IMR-90 (cell line): ENCODE results near the gene CHRDL1. TPM values are rescaled to one million over a fixed set of nuclear protein-coding genes. Genes with fewer than 3 reads are reported as not detected.
"Not testable (repeated sequence)": the region's sequence is repeated elsewhere in the genome, so short reads cannot be mapped to it uniquely, and the experiment has no call there.

Experiments
- ATAC-seq: fragments of 200-7000 bp; cut with Tn5 transposase; 2 replicates; pipeline ENCODE4 v1.9.1; 2020; ENCODE audit warnings: low read depth, mild to moderate bottlenecking, moderate library complexity
- BruUV-seq: library from RNA; stranded (reverse); fragments of 400-500 nt; replicated peaks from 2 replicates; lab custom pipeline; 2021; lab: Mats Ljungman, UMichigan
- CTCF ChIA-PET: fragments of 300-600 bp; formaldehyde crosslinking; extraction: SDS; loops from one replicate; lab custom pipeline; 2021; ENCODE audit warnings: antibody characterized with exemption; lab: Yijun Ruan, JAX
- POLR2A ChIA-PET: fragments of 300-600 bp; sonication (Branson Sonifier 250); formaldehyde crosslinking; loops from one replicate; lab custom pipeline; 2022; ENCODE audit warnings: antibody characterized with exemption; ENCODE audit not compliant: unreplicated experiment; lab: Charles Lee
- DNase-seq: peaks from one replicate; pipeline ENCODE4 v3.0.0; 2013
- H2AFZ ChIP-seq: replicated peaks from 2 replicates; pipeline ENCODE3; 2013; ENCODE audit warnings: low read length, mild to moderate bottlenecking; ENCODE audit not compliant: poor library complexity
- H2AK5ac ChIP-seq: 2 replicates; pipeline ENCODE4 v1.6.1; 2013; ENCODE audit warnings: low read depth, low read length, inconsistent platforms
- H2AK9ac ChIP-seq: replicated peaks from 2 replicates; pipeline ENCODE3; 2013; ENCODE audit warnings: mild to moderate bottlenecking, low read depth, low read length, moderate library complexity; ENCODE audit not compliant: poor library complexity
- H2BK120ac ChIP-seq: 2 replicates; pipeline ENCODE4 v1.6.1; 2013; ENCODE audit warnings: low read depth, low read length, inconsistent platforms
- H2BK15ac ChIP-seq: 3 replicates; pipeline ENCODE4 v1.6.1; 2013; ENCODE audit warnings: low read depth, low read length, inconsistent platforms
- H2BK20ac ChIP-seq: 2 replicates; pipeline ENCODE4 v1.6.1; 2013; ENCODE audit warnings: low read depth, mild to moderate bottlenecking, inconsistent platforms, low read length, moderate library complexity
- H2BK5ac ChIP-seq: 2 replicates; pipeline ENCODE4 v1.6.1; 2013; ENCODE audit warnings: mild to moderate bottlenecking, low read depth, low read length, inconsistent platforms; ENCODE audit not compliant: poor library complexity, severe bottlenecking
- H3K14ac ChIP-seq: replicated peaks from 2 replicates; pipeline ENCODE4 v1.6.1; 2013; ENCODE audit warnings: low read depth, low read length, inconsistent platforms
- H3K18ac ChIP-seq: 2 replicates; pipeline ENCODE4 v1.6.1; 2013; ENCODE audit warnings: low read depth, low read length, control low read depth
- H3K23ac ChIP-seq: 2 replicates; pipeline ENCODE4 v1.6.1; 2013; ENCODE audit warnings: low read depth, low read length, inconsistent platforms
- H3K27ac ChIP-seq: 2 replicates; pipeline ENCODE4 v1.5.1; 2013; ENCODE audit warnings: mild to moderate bottlenecking, control low read depth, low read length; ENCODE audit not compliant: insufficient read depth
- H3K27me3 ChIP-seq: 2 replicates; pipeline ENCODE4 v1.6.1; 2013; ENCODE audit warnings: low read length; ENCODE audit not compliant: control insufficient read depth, insufficient read depth
- H3K36me3 ChIP-seq: 2 replicates; pipeline ENCODE4 v1.6.1; 2013; ENCODE audit warnings: low read length, mixed read lengths; ENCODE audit not compliant: control insufficient read depth, insufficient read depth
- H3K4ac ChIP-seq: 2 replicates; pipeline ENCODE4 v1.6.1; 2013; ENCODE audit warnings: low read depth, low read length, inconsistent platforms
- H3K4me1 ChIP-seq: 2 replicates; pipeline ENCODE4 v1.6.1; 2013; ENCODE audit warnings: low read length, mixed read lengths; ENCODE audit not compliant: control insufficient read depth, insufficient read depth
- H3K4me2 ChIP-seq: 2 replicates; pipeline ENCODE4 v1.6.1; 2013; ENCODE audit warnings: low read depth, mild to moderate bottlenecking, control low read depth, low read length, moderate library complexity
- H3K4me3 ChIP-seq: 2 replicates; pipeline ENCODE4 v1.5.1; 2013; ENCODE audit warnings: low read depth, mild to moderate bottlenecking, control low read depth, low read length, moderate library complexity; ENCODE audit not compliant: insufficient read depth
- H3K56ac ChIP-seq: 2 replicates; pipeline ENCODE4 v1.6.1; 2013; ENCODE audit warnings: low read length, inconsistent platforms; ENCODE audit not compliant: insufficient read depth; ENCODE audit errors: extremely low read depth
- H3K79me1 ChIP-seq, 2 experiments: 2 replicates each; pipeline ENCODE4 v1.6.1; 2013; ENCODE audit warnings: low read length in 2 of 2, inconsistent platforms in 1 of 2, low read depth in 1 of 2
- H3K9ac ChIP-seq: 2 replicates; pipeline ENCODE4 v1.6.1; 2013; ENCODE audit warnings: low read depth, low read length, control low read depth
- H3K9me1 ChIP-seq: 2 replicates; pipeline ENCODE4 v1.6.1; 2013; ENCODE audit warnings: low read length, inconsistent platforms; ENCODE audit not compliant: insufficient read depth
- H3K9me3 ChIP-seq: 2 replicates; pipeline ENCODE4 v1.6.1; 2013; ENCODE audit warnings: low read length; ENCODE audit not compliant: control insufficient read depth, insufficient read depth
- H4K20me1 ChIP-seq: 2 replicates; pipeline ENCODE4 v1.6.1; 2013; ENCODE audit warnings: low read length, inconsistent platforms; ENCODE audit not compliant: insufficient read depth
- H4K5ac ChIP-seq: 2 replicates; pipeline ENCODE4 v1.6.1; 2013; ENCODE audit warnings: mild to moderate bottlenecking, low read depth, low read length, control low read depth
- H4K8ac ChIP-seq, 2 experiments: 2 replicates each; pipeline ENCODE4 v1.6.1; 2013; ENCODE audit warnings: low read depth in 2 of 2, low read length in 2 of 2, control low read depth in 1 of 2, inconsistent platforms in 1 of 2
- H4K91ac ChIP-seq: 2 replicates; pipeline ENCODE4 v1.6.1; 2013; ENCODE audit warnings: low read depth, low read length, inconsistent platforms; ENCODE audit not compliant: insufficient read depth
- ELK1 ChIP-seq: fragments of 150-350 bp; IDR thresholded peaks from 2 replicates; pipeline ENCODE4 v1.6.1; 2016; ENCODE audit warnings: low read depth, mild to moderate bottlenecking, low read length, moderate library complexity, borderline replicate concordance
- MAFK ChIP-seq: IDR thresholded peaks from 2 replicates; pipeline ENCODE4 v1.6.1; 2012; ENCODE audit warnings: low read depth, low read length, improper control_type of control experiment
- MXI1 ChIP-seq: IDR thresholded peaks from 2 replicates; pipeline ENCODE4 v1.6.1; 2012; ENCODE audit warnings: low read depth, mild to moderate bottlenecking, low read length, moderate library complexity, borderline replicate concordance
- POLR2A ChIP-seq: IDR thresholded peaks from 2 replicates; pipeline ENCODE4 v1.6.1; 2012; ENCODE audit warnings: mild to moderate bottlenecking, low read depth, low read length
- dilution Hi-C: fragments of 300-500 bp; cut with HindIII; formaldehyde crosslinking; loops from one replicate; pipeline ENCODE4 v1.14.3; 2018; ENCODE audit warnings: low sequenced_read_pairs; ENCODE audit not compliant: unreplicated experiment
- in situ Hi-C: fragments of 300-500 bp; cut with MboI; formaldehyde crosslinking; loops from 3 replicates; pipeline ENCODE4 v1.14.3; 2019; ENCODE audit warnings: low sequenced_read_pairs, inconsistent platforms, mixed read lengths
- intact Hi-C: fragments of 100-400 bp; cut with micrococcal nuclease; formaldehyde crosslinking; loops from 2 replicates; pipeline ENCODE4 v1.10.0; 2022
- polyA plus RNA-seq, 3 experiments: library from polyadenylated mRNA; depleted of rRNA; stranded (reverse); fragments of >200 nt; gene quantifications; 2 replicates each; pipeline ENCODE4 v1.2.3, GENCODE V29; 2012; ENCODE audit warnings: low replicate concordance in 1 of 3
- total RNA-seq: library from RNA; depleted of rRNA; stranded (reverse); fragments of >200 nt; gene quantifications from 2 replicates; pipeline ENCODE4 v1.2.3, GENCODE V29; 2012

CHRDL1 gene
- total and polyA plus RNA-seq, 2 of the 4 experiments (the other 2 are of a cell fraction), result 0.36 to 0.58 TPM

DNA sequence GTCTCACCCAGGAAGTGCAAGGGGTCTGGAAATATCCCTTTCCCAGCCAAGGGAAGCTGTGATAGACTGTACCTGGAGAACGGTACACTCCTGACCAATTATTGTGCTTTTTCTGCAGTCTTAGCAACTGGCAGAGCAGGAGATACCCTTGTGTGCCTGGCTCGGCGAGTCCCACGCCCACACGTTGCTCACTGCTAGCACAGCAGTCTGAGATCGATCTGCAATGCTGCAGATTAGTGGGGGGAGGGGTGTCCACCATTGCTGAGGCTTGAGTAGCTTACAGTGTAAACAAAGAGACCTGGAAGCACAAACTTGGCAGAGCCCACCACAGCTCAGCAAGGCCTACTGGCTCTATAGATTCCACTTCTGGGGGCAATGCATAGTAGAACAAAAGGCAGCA lies 138.5 kb downstream of the CHRDL1 start (continued):
- TF ChIP-seq ELK1 (no peak), MXI1 (no peak), POLR2A (no peak)

GRCh38 chrX:110654280-110654679 lies 141.3 kb downstream of the CHRDL1 start:
- BruUV-seq, POLR2A ChIA-PET, CTCF ChIA-PET: not testable (repeated sequence)

More at GRCh38 chrX:110654280-110654679, 141.3 kb downstream of the CHRDL1 start:
- H3K36me3 ChIP-seq, H4K91ac ChIP-seq, dilution Hi-C loops, H2AFZ ChIP-seq, H2AK9ac ChIP-seq, H2BK15ac ChIP-seq, H2AK5ac ChIP-seq, H2BK120ac ChIP-seq, intact Hi-C loops, H3K27me3 ChIP-seq, H3K9me1 ChIP-seq, H3K4ac ChIP-seq, DNase-seq, H3K14ac ChIP-seq, ATAC-seq, H4K20me1 ChIP-seq, H3K4me1 ChIP-seq, H2BK5ac ChIP-seq, H3K9me3 ChIP-seq, H4K5ac ChIP-seq, in situ Hi-C loops, H3K56ac ChIP-seq, H4K8ac ChIP-seq, H3K18ac ChIP-seq, H2BK20ac ChIP-seq, H3K4me3 ChIP-seq, H3K79me1 ChIP-seq, H3K9ac ChIP-seq, H3K27ac ChIP-seq, H3K4me2 ChIP-seq, H3K23ac ChIP-seq: not testable (repeated sequence)
- TF ChIP-seq MAFK, result peak; percentile 55
